GM12872 (cell line): ENCODE data around the gene ASTL.

Experiments used
- TF ChIP-seq, protein P1 (sequence below): IDR thresholded peaks from 3 replicates; pipeline ENCODE4 v1.5.1; 2011; ENCODE audit warnings: low read depth, mild to moderate bottlenecking, low read length, moderate library complexity; ENCODE audit not compliant: insufficient read depth

The ASTL gene

DNA sequence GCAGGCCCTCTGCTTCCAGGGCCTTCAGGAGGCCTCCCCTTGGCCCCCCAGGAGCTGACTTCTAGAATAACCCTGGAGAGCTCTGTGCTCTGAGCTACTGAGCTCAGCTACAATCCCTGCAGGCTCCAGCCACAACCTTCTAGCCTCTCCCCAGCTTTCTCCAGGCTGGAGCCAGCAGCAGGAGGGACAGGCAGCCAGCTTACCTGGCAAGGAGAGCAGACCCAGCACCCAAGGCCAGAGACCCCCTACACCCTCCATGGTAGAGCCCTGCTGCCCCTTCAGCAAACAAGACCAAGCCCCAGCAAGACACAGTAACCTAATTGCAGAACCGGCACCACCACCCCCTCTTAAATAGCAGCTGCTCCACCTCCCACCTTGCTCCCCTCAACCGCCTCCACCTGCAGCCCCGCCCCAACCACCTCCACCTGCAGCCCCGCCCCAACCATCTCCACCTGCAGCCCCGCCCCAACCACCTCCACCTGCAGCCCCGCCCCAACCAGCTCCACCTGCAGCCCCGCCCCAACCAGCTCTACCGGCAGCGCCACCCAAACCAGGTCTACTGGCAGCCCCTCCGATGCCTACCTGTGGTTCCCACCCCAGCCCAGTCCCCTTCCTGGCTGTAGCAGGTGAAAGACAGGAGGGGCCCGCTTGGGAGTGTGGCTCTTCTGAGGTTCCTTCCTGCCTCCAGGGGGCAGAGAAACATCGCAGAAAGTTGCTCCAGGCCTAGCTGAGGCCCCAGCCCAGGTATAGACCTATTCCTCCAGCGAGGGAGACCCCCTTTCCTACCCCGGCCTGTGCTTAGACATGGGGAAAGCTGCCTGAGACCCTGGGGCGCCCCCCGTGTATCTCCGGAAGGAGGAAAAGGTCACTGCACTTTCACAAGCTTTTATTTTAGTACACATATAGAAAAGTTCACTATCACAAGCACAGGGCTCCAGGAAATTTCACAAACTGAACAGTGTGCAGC is at the start of gene ASTL:
TSS of gene ASTL (minus strand) at position 324 of the 967 bp plus-strand sequence. CDS start at position 258, 66 bp downstream.
- TF ChIP-seq, protein P1, sequence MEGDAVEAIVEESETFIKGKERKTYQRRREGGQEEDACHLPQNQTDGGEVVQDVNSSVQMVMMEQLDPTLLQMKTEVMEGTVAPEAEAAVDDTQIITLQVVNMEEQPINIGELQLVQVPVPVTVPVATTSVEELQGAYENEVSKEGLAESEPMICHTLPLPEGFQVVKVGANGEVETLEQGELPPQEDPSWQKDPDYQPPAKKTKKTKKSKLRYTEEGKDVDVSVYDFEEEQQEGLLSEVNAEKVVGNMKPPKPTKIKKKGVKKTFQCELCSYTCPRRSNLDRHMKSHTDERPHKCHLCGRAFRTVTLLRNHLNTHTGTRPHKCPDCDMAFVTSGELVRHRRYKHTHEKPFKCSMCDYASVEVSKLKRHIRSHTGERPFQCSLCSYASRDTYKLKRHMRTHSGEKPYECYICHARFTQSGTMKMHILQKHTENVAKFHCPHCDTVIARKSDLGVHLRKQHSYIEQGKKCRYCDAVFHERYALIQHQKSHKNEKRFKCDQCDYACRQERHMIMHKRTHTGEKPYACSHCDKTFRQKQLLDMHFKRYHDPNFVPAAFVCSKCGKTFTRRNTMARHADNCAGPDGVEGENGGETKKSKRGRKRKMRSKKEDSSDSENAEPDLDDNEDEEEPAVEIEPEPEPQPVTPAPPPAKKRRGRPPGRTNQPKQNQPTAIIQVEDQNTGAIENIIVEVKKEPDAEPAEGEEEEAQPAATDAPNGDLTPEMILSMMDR, result peak; percentile 71

DNA sequence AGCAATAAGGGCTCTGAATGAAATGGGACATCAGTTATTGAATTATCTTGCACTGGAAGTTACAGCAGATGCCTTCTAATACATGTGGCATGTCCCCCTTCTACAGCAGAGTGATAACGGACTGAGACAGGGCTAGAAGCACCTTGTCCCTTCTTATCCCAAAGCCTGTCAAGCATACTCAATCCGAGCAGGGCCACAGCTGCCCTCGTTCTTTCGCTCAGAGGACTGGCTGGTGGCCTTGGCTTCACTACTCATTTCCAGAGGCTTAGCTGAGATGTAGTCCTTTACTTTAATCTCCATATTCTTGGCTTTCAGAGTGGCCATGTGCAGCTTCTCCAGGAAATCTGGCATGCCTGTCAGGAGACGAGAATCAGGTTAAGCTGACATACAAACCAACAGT is 48.3 kb upstream of the ASTL start:
- TF ChIP-seq, protein P1, result no peak

DNA sequence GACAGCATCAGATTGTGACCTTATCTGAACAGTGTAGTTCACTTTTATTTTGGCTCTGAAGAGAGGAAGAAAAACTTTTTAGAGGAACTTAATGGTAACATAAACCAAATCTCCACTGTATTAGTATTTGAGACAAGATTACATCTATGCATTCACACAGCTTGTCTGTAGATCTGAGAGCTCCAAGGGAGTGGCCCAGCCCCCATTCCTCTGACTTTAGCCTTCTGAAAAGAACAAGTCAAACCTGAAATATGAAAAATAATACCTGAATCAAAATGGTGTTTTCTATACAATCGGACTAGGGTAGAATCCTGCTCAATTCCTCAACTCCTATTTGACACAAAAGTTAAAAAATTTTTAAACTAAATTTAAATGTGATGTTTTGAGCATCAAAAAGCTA is 47.2 kb upstream of the ASTL start:
- TF ChIP-seq, protein P1, result no peak

DNA sequence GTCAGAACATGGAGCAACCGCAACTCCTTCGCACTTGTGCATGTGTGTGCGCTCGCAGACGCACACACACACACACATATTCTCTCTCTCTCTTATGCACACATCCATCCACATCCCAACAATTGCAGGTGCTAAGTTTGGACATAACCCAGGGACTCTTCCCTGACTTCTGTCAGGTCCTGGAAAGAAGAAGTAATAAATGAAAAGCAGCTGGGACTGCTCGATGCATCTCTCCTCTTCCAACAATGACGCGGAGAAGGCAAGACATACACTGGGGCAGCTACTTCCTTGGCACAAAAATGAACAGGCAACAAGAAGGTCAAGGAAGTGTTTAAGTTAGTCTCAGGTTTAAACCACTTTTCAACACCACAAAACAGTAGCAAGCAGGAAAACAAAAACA is 46.7 kb upstream of the ASTL start:
- TF ChIP-seq, protein P1, result no peak

DNA sequence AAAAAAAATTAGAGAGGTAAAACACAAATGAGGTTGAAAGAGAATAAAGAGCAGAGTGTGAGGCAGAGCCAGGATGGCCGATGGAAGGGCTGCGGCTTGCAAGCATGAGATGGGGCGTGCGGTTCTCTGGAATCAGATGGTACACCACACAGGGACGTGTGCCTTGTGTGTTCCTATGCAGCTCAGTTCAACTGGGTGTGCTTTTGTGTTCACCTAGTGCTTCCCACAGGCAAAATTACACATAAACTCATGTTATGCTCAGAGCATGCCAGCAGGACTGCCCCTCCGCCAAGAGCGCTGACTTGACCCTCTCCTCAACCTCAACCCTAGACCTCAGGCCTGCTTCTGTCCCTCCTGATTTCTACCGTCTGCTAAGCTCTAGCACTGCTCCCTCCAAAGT is 45.9 kb upstream of the ASTL start:
- TF ChIP-seq, protein P1, result no peak

DNA sequence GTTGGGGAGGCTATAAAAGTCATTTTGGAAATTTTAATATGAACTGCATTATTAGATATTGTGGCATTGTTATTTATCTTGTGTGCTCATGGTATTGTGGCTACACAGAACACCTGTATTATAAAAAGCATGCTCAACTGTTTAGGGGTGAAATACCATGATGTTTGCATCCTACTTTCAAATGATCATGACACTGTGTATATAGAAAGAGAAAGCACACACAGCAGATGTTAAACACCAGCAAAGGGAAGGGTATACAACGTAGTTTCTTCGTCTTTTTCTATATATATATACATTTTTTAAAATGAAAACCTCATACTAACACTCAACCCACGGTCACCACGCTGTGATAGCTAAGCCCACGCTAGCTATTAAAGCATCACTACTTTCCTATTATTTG is 43.2 kb upstream of the ASTL start:
- TF ChIP-seq, protein P1, result no peak

DNA sequence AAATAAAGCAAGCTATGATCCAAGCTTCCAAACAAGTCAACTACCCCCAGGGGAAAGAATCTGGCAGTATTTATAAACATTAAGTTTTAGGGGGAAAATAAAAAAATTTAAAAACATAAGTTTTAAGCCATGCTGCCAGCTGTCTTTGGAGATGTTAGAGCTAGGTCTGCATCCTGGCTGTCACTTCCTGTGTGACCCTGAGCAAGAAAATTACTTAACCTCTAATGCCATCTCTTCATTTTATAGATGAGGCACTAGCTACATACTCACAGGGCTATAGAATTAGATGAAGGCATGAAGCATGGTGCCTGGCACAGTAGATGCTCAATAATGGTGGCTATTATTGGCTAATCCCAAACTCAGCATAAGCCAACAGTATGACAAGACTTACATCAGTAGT is 42.2 kb upstream of the ASTL start:
- TF ChIP-seq, protein P1, result no peak
